Type B pancreatic cell (in vitro differentiated cells): ENCODE data around the gene FAM168A. TPM values are rescaled to one million over a fixed set of nuclear protein-coding genes. Genes with fewer than 3 reads are reported as not detected.

Experiments used
- DNase-seq: peaks from one replicate; pipeline ENCODE4 v3.0.0; 2021; ENCODE audit warnings: mixed read lengths; ENCODE audit not compliant: unreplicated experiment; ENCODE audit errors: extremely low spot score
- H3K27ac Mint-ChIP-seq: 2 replicates; pipeline ENCODE4 v1.8.0; 2021; ENCODE audit warnings: mild to moderate bottlenecking, mixed read lengths
- H3K27me3 Mint-ChIP-seq: 2 replicates; pipeline ENCODE4 v1.8.0; 2021; ENCODE audit warnings: mixed read lengths
- H3K36me3 Mint-ChIP-seq: 2 replicates; pipeline ENCODE4 v1.8.0; 2021; ENCODE audit warnings: mixed read lengths
- H3K4me1 Mint-ChIP-seq: one replicate; pipeline ENCODE4 v1.8.0; 2021; ENCODE audit warnings: mixed read lengths; ENCODE audit not compliant: unreplicated experiment
- H3K4me3 Mint-ChIP-seq: 2 replicates; pipeline ENCODE4 v1.8.0; 2021; ENCODE audit warnings: mild to moderate bottlenecking, mixed read lengths
- H3K9me3 Mint-ChIP-seq: 2 replicates; pipeline ENCODE4 v1.8.0; 2021; ENCODE audit warnings: mixed read lengths
- total RNA-seq: library from RNA; stranded (reverse); gene quantifications from 2 replicates; pipeline ENCODE4 v1.2.1, GENCODE V29; 2021; ENCODE audit warnings: low replicate concordance
- TF ChIP-seq, protein P1 (sequence below): fragments of 200-600 bp; sonication (generic); conservative IDR thresholded peaks from 2 replicates; pipeline ENCODE4 v1.5.0; 2021; ENCODE audit warnings: antibody characterized with exemption, mild to moderate bottlenecking

The FAM168A gene
- total RNA-seq, 1 donor from 2014 or later = 39.6 TPM

DNA sequence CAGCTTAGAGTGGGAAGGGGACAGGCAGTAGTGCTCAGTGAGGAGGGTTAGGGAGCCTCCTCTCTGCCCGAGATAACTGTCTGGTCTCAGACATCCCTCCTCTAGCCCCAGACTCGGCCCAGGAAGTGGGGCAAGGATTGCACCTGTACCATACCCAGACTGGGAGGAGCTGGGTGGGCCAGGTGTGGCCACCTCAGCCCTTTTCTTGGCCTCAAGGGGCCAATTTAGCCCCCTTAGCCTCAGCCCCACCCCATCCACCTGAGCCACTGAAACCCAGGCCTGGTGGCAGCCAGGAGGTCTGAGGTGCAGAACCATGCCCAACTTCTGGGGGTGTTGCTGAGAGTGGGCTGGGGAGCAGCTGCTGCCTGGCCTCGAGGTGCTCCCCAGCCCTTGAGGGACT, 215.2 kb downstream of the FAM168A start:
- Mint-ChIP-seq H3K27me3 (no peaks in the 10 kb centered on the region), H3K4me3 (no peak overlapping the region), H3K27ac (no peak overlapping the region), H3K4me1 (peaks cover 31% of the 10 kb centered on the region), H3K36me3 (no peaks in the 10 kb centered on the region), H3K9me3 (no peaks in the 10 kb centered on the region)
- TF ChIP-seq, protein P1, sequence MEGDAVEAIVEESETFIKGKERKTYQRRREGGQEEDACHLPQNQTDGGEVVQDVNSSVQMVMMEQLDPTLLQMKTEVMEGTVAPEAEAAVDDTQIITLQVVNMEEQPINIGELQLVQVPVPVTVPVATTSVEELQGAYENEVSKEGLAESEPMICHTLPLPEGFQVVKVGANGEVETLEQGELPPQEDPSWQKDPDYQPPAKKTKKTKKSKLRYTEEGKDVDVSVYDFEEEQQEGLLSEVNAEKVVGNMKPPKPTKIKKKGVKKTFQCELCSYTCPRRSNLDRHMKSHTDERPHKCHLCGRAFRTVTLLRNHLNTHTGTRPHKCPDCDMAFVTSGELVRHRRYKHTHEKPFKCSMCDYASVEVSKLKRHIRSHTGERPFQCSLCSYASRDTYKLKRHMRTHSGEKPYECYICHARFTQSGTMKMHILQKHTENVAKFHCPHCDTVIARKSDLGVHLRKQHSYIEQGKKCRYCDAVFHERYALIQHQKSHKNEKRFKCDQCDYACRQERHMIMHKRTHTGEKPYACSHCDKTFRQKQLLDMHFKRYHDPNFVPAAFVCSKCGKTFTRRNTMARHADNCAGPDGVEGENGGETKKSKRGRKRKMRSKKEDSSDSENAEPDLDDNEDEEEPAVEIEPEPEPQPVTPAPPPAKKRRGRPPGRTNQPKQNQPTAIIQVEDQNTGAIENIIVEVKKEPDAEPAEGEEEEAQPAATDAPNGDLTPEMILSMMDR = no peak
- no peak for DNase-seq

DNA sequence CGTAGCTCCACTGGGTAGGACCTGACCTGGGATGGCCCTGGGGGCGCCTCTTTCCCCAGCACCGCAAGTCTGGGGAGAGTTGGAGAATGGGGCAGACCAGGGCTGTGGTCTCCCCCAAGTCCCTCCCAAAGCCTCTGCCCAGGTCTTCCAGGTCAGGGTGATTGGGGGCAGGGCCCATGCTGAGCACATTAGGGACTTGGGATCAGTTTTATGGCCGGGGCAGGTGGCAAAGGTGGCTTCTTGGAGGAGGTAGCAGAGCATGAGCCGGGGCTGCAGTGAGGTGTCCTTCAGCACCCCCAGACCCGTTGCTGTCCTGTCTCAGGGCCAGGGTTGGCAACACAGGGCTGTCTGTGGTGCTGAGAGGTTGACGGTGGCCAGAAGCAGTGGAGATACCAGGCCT, 215.7 kb downstream of the FAM168A start:
- H3K9me3 Mint-ChIP-seq = no peaks in the 10 kb centered on the region
- H3K27ac Mint-ChIP-seq = no peak overlapping the region
- TF ChIP-seq, protein P1 = no peak
- peaks cover under 1% of the 10 kb centered on the region for H3K27me3 Mint-ChIP-seq
- no peak for DNase-seq
- no peak overlapping the region for H3K4me3 Mint-ChIP-seq
- peaks cover 30% of the 10 kb centered on the region for H3K4me1 Mint-ChIP-seq
- H3K36me3 Mint-ChIP-seq = no peaks in the 10 kb centered on the region

DNA sequence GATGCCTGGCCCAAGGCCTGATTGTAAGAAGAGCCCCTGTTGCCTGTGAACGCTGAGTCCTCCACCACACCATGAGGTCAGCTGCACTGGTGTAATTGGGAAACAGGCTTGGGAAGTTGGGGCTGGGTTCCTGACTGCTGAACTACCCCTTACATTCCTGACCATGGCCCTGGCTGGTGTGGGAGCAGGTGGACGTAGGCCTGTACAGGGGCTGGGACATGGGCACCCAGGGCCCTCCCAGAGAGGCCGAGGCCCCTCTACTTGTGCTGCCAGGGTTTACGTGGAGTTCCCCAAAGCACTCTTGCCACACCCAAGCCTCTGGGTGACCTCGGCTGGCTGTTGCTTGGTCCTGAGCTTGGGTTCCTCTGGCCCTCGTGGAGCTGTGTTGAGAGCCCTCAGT, 216.3 kb downstream of the FAM168A start:
- Mint-ChIP-seq H3K27me3 (peaks cover 3% of the 10 kb centered on the region), H3K4me3 (no peak overlapping the region), H3K27ac (no peak overlapping the region), H3K9me3 (no peaks in the 10 kb centered on the region), H3K4me1 (peaks cover 31% of the 10 kb centered on the region), H3K36me3 (no peaks in the 10 kb centered on the region)
- no peak for DNase-seq
- TF ChIP-seq, protein P1 = no peak

DNA sequence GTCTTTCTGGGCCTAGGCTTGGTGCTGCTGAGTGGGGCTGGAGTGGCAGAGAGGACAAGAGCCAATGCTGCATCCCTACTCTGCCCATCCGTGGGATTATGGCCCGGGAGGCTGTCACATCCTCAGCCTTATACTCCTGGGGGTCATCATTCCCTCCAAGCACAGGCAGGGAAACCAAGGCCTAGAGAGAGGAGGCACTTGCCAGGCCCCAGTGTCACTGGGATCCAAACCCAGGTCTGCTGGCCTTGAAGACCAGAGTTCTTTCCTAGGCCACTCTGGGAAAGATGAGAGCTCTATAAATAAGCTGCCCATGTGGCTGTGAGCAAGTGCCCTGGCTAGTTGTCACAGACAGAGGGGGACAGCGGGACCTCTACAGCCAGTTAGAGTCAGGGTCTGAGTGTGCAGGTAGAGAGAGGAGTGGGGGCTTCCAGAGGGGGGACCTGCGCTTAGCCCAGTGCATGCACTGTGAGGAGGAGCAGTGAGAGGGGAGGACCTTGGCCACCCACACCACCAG, 217.0 kb downstream of the FAM168A start:
- TF ChIP-seq, protein P1 = no peak
- DNase-seq = no peak
- H3K27me3 Mint-ChIP-seq = peaks cover 3% of the 10 kb centered on the region
- H3K27ac Mint-ChIP-seq = no peak overlapping the region
- no peaks in the 10 kb centered on the region for H3K9me3 Mint-ChIP-seq
- H3K36me3 Mint-ChIP-seq = no peaks in the 10 kb centered on the region
- no peak overlapping the region for H3K4me3 Mint-ChIP-seq
- H3K4me1 Mint-ChIP-seq = peaks cover 25% of the 10 kb centered on the region

DNA sequence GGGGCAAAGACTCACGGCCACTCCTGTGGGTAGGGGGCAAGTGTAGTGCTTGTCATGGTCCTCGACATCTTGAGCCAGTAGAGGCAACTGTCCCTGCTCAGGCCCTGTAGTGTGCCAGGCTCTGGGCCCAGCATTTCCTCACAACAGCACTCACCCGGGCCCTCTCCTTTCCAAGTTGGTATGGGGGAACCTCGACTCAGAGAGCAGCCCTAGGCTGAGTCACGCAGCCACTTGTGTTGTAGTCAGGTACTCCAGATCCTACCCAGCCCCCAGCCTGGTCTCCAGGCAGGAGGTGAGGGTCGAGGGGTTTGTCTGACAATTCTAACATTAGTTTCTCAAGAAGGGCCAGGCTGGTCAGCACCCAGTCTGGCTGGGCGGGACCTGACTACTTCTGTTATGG, 217.6 kb downstream of the FAM168A start:
- Mint-ChIP-seq H3K9me3 (no peaks in the 10 kb centered on the region), H3K4me3 (no peak overlapping the region), H3K4me1 (peaks cover 22% of the 10 kb centered on the region), H3K27me3 (peaks cover 3% of the 10 kb centered on the region), H3K27ac (no peak overlapping the region), H3K36me3 (no peaks in the 10 kb centered on the region)
- TF ChIP-seq, protein P1 = no peak
- DNase-seq = no peak
